Ascending aorta (tissue), 2 donors: ENCODE data around the gene CENPV. TPM values are rescaled to one million over a fixed set of nuclear protein-coding genes. Genes with fewer than 3 reads are reported as not detected.

Experiments
- DNase-seq, 2 donors: peaks; one replicate each; pipeline ENCODE4 v3.0.0-alpha.2; 2019; ENCODE audit warnings: low spot score in 2 of 2
- H3K27ac ChIP-seq, 2 donors: fragments of 200-600 bp; sonication (generic); one replicate each; pipeline ENCODE4 v1.5.1; 2016 to 2017; ENCODE audit warnings: mild to moderate bottlenecking in 1 of 2
- H3K27me3 ChIP-seq: fragments of 200-600 bp; sonication (generic); one replicate; pipeline ENCODE4 v1.5.1; 2017
- H3K36me3 ChIP-seq, 2 donors: fragments of 200-600 bp; sonication (generic); one replicate each; pipeline ENCODE4 v1.5.1; 2016
- H3K4me1 ChIP-seq, 2 donors: fragments of 200-600 bp; sonication (generic); one replicate each; pipeline ENCODE4 v1.5.1; 2016 to 2017; ENCODE audit warnings: mild to moderate bottlenecking in 1 of 2
- H3K4me3 ChIP-seq, 2 donors: fragments of 200-600 bp; sonication (generic); one replicate each; pipeline ENCODE4 v1.5.1; 2016 to 2017; ENCODE audit warnings: mild to moderate bottlenecking in 1 of 2
- H3K9me3 ChIP-seq, 2 donors: fragments of 200-600 bp; sonication (generic); one replicate each; pipeline ENCODE4 v1.5.1; 2016
- CTCF ChIP-seq, 3 experiments: fragments of 200-600 bp in 2 of 3; fragments of 450-650 bp in 1 of 3; sonication (generic) in 2 of 3; IDR thresholded peaks; one replicate each; pipeline ENCODE4 v1.5.1; 2016 to 2019; ENCODE audit warnings: antibody characterized with exemption in 3 of 3, mild to moderate bottlenecking in 1 of 3, moderate library complexity in 1 of 3
- intact Hi-C: fragments of 100-400 bp; cut with DNase I; formaldehyde crosslinking; loops from one replicate; pipeline ENCODE4 v1.15.1; 2023
- total RNA-seq: library from RNA; depleted of rRNA; stranded (reverse); fragments of >200 nt; gene quantifications from one replicate; pipeline ENCODE4 v1.1.0, GENCODE V29; 2016

The CENPV gene
- total RNA-seq, 1 donor from 2014 or later: 37.6 TPM

- Histone ChIP-seq H3K36me3 (peaks cover 5 to 9% of the 10 kb centered on the region in 2 donors), H3K27me3 (no peaks in the 10 kb centered on the region), H3K27ac (peak overlapping the region; percentile 63 to 73), H3K9me3 (no peaks in the 10 kb centered on the region), H3K4me1 (peaks cover 0 to 10% of the 10 kb centered on the region in 2 donors), H3K4me3 (peak overlapping the region; percentile 92 to 99)
- intact Hi-C loops: loop anchor here (2.0 to 5.0 kb wide), 3 partner anchors 66 to 138 kb away; partner anchors contain the start of gene NCOR1
- TF ChIP-seq CTCF (IDR thresholded peaks at IDR 0.05): no peak
- peak in 1 of 2 donors; percentile 68 for DNase-seq
Measured at GRCh38 chr17:16352667-16353316, 477 bp downstream of the CENPV start.

DNA sequence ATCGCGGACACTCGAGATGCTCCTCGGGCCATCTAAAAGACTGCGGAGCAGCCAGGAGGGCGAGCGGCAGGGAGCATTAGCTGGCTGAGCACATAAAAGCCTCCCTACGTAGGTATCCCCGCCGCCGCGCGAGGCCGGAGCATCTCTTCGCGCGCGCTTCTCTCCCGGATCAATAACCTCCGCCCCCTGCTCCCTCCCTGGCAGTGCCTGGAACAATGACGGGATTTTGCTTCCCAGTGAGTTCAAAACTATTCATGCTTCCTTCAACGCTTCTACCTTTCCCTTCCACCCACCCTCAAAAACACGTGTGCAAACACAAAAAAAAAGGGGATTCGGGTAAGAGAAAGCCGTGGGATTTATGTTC lies 984 bp downstream of the CENPV start:
- no peak for DNase-seq
- Histone ChIP-seq H3K36me3 (peaks cover 5 to 9% of the 10 kb centered on the region in 2 donors), H3K4me3 (peak overlapping the region; percentile 92 to 99), H3K9me3 (no peaks in the 10 kb centered on the region), H3K27me3 (no peaks in the 10 kb centered on the region), H3K27ac (peak overlapping the region; percentile 63 to 73), H3K4me1 (peaks cover 0 to 10% of the 10 kb centered on the region in 2 donors)
- no peak for TF ChIP-seq CTCF (IDR thresholded peaks at IDR 0.05)
- intact Hi-C loops: loop anchor here (2.0 to 5.0 kb wide), 3 partner anchors 65 to 137 kb away; partner anchors contain the start of gene NCOR1

DNA sequence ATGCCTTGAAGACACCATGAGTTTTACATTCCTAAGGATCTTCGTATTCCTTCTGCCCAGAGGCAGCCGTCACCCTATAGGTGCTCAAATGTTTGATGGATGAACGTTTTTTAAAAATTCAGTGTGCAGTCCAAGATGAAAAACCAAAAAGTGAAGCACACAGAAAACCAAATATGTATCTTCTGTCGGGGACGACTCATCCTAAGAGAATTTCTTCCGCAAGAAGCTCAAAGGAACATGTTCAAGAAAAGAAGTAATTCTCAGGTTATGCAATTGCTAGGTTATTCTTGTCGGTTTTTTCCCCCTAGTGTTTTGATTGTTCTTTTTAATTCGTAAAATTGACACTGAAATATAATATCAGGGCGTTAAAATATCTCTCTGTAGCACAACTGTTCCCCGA lies 1.4 kb downstream of the CENPV start:
- peaks cover 0 to 10% of the 10 kb centered on the region in 2 donors for H3K4me1 ChIP-seq
- H3K27me3 ChIP-seq: no peaks in the 10 kb centered on the region
- H3K9me3 ChIP-seq: no peaks in the 10 kb centered on the region
- H3K27ac ChIP-seq: peak overlapping the region; percentile 63 to 73
- H3K36me3 ChIP-seq: peaks cover 5 to 9% of the 10 kb centered on the region in 2 donors
- peak overlapping the region; percentile 92 to 99 for H3K4me3 ChIP-seq
- DNase-seq: no peak
- no peak for TF ChIP-seq CTCF (IDR thresholded peaks at IDR 0.05)
- intact Hi-C loops: loop anchor here (2.0 to 5.0 kb wide), 3 partner anchors 65 to 137 kb away; partner anchors contain the start of gene NCOR1

DNA sequence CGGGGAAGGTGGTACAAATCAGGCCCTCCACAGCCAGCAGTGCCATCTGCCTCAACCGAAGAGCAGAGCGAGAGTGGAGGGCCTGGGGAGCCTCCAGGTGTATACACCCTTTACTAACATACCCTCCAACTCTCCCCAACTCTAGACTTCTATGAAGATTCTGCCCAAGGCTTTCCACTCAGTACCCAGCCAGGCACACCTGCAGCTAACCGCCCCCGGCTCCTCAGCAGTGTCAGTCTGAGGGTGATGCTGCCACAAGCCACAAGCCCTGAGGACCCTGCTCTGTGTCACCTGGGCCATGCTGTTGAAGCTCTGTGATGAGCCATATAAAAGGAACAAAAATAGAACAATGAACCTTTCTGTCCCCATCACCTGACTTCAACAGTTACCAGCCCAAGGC lies 3.8 kb downstream of the CENPV start:
- Histone ChIP-seq H3K27ac (no peak overlapping the region), H3K9me3 (no peaks in the 10 kb centered on the region), H3K4me3 (no peak overlapping the region), H3K36me3 (peaks cover 5 to 14% of the 10 kb centered on the region in 2 donors), H3K27me3 (no peaks in the 10 kb centered on the region), H3K4me1 (peaks cover 0 to 10% of the 10 kb centered on the region in 2 donors)
- no peak for DNase-seq
- no peak for TF ChIP-seq CTCF (IDR thresholded peaks at IDR 0.05)
- intact Hi-C loops: no loop called here

DNA sequence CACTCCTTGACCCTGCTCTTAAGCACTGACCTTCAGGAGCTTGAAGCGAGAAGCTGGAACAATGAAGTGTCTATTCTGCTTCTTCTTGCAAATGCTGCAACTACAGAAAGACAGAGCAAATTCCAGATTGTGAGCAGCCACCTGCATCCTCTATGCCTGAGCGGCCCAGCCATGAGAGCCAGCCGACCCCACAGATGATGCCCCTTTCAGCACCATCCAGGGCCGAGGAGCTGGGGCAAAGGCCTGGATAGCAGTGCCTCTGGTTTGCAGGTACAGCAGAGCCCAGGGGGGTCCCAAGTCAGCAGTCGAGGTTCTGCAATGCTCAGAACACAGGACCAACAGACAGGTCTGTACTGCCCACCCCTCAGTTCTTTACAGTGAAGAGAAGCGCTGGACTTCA lies 4.7 kb downstream of the CENPV start:
- no peak for DNase-seq
- intact Hi-C loops: no loop called here
- Histone ChIP-seq H3K27me3 (no peaks in the 10 kb centered on the region), H3K4me3 (no peak overlapping the region), H3K9me3 (no peaks in the 10 kb centered on the region), H3K36me3 (peaks cover 10 to 22% of the 10 kb centered on the region in 2 donors), H3K4me1 (peaks cover 0 to 9% of the 10 kb centered on the region in 2 donors), H3K27ac (no peak overlapping the region)
- no peak for TF ChIP-seq CTCF (IDR thresholded peaks at IDR 0.05)
